Stimulated activated CD8-positive, alpha-beta memory T cell treated with anti-CD3 and anti-CD28 coated beads, Interleukin-7, amount 100 ng/mL, for 4 hours (primary cell): ENCODE data around the gene ZNF516.

ENCODE experiments used
- DNase-seq, 2 donors: peaks; one replicate each; pipeline ENCODE4 v3.0.0-alpha.2; 2020; ENCODE audit warnings: low read depth in 2 of 2

Gene ZNF516

DNA sequence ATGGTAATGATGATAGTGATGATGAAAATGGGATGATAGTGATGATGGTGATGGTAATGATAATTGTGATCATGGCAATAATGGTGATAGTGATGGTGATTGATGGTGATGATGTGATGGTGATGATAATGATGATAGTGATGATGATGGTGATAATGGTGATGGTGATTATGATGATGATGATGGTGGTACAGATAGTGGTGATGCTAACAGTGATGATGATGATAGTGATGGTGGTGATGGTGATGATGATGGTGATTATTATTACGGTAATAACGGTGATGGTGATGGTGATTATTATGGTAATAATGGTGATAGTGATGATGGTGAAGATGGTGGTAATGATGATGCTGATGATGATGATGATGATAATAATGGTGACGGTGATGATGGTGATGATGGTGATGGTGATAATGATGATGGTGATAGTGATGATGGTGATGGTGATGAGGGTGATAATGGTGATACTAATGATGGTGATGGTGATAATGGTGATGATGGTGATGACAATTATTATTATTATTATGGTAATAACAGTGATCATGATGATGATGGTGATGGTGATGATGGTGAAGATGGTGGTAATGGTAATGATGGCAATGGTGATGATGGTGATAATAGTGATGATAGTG is 151.0 kb downstream of the ZNF516 start:
- DNase-seq = no peak

DNA sequence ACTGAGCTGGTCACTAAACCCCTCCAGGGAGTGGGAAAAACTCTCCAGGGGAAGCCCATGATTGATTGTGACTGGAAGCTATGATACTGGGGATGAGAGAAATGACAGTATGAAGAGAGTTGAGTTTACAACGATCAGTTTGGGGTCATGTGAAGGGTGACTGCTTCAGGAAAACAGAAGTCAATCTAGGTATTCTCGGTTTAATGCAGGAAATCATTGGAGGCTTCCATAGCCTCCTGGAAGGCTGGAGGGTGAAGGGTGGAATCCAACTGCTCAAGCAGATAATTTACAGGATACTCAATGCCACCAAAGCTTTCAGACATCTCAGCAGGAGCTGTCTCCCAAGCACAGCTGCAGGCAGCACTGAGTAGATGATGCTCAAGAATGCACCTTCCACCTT is 154.6 kb downstream of the ZNF516 start:
- no peak for DNase-seq

DNA sequence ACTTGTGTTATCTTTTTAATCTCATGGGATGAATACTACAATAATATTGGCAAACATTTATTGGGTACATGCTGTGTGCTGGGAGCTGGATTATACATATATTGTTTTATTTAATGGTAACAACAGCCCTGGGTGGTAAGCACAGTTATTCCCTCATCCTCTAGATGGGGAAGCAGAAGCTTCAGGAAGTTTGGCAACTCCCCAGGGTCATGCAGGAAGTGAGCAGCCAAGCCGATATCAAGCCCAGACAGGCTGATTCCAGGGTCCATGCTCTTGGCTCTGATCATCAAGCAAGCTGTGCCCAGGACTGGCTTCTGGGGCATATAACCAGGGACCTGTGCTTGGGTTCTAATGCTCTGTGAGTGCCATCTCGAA is 155.8 kb downstream of the ZNF516 start:
- DNase-seq = no peak

DNA sequence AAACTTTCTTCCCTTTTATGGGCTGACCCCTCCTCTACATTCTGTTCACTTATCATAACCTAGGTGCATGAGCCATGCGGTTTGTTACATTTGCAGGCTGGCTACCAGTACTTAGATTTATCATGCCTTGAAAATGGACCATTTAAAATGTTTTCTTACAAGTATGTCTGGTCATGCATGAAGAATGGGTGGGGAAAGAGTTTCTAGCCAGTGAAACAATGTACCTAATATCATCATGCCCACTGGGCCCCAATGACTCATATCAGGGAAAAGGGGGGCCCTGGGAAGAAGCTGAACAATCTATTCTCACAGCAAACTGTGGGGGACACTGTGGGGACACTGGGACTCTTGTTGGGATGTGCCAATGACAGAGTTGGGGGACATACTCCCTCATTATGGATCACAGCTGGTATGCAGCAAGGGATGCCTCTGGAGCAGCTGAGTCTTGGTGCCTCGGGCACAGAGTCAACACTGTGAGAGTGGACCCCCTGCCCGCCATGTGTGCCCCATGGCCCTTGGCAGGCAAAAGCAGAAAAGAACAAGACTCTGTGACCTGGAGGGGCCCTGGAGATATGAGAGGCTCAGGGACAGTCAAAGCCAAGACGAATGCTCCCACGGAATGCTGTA is 156.3 kb downstream of the ZNF516 start:
- no peak for DNase-seq

DNA sequence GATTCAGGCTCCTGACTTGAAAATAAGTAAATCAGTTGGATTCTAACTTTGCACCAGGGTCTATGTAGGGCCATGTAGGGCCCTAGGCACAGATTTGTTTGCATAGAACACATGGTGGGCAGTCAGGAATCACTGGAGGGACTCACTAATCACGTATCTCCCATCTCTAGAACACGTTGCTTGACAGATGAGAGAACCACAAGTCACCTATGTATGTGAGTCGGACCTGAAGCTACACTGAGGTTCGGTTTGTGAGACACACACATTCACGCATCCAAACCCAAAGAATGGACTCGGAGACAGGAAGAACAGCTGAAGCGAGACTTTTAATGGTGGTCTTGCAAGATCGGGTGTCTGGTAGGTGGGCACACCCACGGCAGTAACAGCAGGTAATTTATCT is 157.0 kb downstream of the ZNF516 start:
- DNase-seq = no peak

DNA sequence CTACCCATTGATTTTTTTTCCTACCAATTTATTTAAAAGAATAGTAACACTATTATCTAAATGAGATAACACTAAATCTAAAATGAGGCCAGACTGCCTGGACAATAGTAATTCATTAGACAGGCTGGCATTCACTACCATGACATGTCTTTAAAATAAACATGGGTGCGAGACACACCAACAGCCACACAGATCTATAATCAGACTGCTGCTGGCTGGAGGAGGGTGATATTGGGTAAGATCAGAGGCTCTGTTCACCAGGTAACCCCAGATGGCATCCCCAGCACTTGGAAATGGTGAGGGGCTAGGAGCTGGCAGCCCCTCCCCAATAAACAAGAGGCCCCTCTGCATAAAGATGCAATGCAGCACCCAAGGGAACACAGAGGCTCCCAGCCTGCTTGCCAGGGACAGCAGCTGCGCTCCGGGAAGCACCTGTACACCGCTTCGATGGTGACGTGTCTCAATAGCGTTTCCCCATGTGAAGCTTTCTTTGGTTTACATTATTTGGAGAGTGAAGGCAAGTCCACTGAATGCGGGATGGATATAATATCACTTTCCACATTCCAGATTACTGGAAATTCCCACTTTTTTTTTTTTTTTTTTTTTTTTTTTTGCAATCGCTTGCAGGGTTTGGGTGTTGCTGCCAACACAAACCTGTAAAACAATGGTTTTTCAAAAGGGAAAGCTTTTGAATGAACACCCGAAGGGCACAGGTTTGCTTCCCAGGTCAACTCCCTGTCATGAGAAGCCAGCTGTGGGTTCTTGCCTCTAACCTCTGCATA is 159.0 kb downstream of the ZNF516 start:
- DNase-seq = no peak

DNA sequence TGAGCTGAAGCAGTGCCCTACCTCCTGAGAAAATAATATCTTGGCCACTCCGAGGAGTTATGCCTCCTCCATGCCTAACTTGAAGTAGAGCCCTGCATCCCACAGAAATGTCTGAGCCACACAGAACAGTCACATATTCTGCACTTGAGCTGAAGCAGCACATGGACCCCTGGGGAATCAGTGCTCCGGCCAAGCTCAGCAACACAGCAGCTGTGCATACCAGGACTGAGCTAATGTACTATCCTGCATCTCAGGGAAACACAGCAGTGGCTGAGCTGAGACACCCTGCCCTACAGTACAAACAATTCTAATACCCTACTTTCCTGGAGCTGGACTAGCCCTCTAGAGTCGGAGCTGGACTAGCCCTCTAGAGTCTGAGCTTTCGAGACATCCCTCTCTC is 166.9 kb downstream of the ZNF516 start:
- DNase-seq = no peak

DNA sequence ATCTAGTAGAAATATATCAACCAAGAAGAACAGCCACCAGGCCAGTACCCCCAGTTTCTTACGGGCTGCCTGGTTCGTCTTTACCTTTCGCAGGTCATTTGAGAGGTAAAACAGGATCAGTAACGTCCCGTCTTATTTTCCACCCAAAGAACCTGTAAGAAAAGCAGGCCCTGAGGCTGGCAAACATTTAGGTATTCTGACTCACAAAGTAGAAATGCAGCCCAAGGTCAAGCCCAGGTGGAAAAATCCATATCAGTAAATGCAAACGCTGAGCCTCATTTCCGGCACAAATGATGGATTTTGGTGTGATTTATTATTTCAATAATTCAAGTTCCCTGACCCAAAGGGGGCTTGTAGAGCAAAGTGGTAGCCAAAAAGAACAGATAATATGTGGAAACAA is 171.2 kb downstream of the ZNF516 start:
- DNase-seq = no peak

DNA sequence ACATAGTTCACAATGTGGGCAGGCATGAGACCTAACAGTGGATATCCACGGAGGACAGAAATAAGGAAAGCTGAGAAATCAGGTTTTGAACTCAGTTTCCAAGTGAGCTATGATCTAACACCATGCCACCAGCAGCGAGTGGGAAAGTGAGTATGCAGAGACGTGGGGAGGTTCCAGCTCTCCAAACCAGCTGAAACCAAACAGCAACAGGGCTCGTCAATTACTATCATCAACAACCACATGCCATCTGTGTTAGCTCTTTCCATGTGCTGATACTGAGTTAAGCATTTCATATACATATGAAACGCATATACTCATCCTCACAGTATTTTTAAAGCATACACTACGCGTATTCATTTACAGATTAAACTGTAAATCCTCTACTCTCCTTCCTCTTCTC is 172.4 kb downstream of the ZNF516 start:
- DNase-seq = no peak

DNA sequence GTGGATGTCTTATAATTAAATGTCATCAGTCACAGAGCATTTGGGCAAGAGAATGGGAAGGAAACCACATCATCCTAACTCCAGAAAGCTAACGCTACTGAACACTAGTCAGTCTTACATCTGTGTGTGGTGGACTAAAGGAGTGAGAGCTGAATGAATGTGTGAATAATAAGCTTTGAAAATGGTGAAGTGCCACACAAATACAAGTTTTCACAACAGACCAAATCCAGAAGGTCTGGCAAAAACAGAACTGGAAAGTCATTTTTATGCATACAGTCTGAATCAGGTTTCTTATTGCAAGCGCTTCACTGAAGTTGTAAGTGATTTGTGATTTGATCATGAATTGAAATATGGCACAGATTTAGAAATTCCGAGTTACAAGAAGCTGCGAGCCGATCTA is 175.7 kb downstream of the ZNF516 start:
- no peak for DNase-seq

DNA sequence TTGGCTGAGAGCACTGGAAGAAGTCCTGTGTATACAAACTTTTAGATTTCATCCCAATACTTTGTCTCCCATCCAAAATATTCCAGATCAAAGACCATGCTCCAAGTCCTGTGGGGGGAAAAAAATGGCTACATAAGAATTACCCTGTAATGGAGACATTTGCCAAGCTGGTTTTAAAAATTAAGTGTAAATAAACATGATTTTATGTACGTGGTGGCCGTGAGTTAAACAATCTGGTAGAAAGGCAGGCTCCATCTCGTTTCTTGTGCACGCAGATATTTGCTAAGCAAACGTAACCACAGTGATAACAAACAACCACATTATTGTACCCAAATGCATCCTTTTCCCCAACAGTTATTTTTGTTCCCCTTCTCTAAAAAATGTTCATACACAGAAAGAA is 176.4 kb downstream of the ZNF516 start:
- DNase-seq = no peak

DNA sequence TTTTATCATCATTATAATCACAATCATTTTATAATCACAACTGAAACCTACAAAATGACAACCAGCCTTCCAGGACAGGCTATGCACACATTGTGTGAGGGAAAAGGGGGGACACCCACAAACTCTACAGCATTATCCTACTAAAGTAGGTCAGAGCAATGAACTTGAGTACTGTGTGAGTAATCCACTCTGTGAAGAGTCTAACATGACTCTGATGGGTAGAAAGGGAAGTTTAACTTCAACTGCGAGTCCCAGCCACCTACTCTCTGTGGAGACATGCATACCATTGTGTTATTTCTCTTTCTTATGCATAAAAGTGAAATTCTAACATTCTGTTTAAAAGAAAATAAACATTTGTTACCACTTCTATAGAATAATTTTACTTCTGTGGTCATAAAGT is 177.9 kb downstream of the ZNF516 start:
- DNase-seq = no peak

DNA sequence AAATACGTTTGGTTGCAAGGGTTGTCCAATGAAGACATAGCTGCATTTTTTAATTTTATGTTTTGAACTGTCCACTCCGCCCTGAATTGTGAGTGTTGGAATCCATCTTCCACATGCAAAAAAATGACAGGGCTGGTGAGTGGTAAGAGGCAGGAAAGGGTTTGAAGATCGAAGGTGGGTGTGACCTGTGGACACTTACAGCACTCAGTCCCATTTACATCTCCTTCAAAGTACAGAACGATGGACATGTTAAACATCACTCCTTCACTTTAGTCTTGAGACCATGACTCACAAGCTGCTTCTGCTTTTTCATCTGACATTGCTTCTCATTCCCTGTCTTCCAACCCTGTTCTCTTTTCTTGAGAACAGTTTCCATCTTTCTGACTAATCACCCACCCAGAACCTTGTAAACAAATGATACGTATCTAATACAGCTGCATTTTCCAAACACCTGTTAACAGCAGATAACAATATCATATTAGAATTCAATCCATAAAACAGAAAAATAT is 179.3 kb downstream of the ZNF516 start:
- no peak for DNase-seq

DNA sequence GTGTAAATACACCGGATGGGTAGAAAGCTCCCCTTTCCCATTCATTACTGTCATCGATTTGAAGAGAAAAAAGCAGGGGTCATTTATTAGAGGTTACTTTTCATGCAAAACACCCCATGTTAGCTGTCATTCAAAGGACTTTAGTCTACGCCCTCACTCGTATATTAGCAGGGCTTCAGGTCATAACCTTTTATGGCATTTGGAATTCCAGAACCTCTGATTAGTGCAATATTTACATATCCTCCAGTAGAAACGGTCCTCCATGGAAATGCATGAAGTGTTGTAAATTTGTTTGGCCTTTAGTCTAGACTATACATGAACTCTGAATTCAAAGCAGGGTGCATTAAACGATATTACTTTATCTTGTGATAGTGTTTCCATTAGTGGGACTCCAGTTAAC is 180.5 kb downstream of the ZNF516 start:
- DNase-seq = no peak

DNA sequence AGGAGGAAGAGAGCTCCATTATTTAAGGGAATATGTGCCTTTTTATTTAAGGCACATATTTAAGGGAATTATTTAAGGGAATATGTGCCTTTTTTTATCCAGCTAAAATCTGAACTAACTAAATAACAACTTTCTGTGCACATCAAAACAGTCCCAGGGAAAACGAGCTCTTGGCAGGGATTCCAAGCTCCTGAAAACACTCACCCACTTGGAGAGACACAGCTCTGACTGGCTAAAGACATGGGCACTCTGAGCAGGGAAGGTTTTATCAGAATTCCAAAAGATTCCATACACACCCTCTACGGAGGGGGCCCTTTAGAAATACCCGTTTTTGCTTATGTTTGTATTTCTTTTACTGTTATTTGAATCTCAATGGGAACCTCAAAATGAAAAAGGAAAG is 181.0 kb downstream of the ZNF516 start:
- DNase-seq = no peak
